ENCODE data around the gene KHDRBS2. TPM values are rescaled to one million over a fixed set of nuclear protein-coding genes. Genes with fewer than 3 reads are reported as not detected.

KHDRBS2 gene
- total and polyA plus RNA-seq, 2 donors (not counting 1 experiment from before 2014, with no cell fraction given) = 8.9 to 9.4 TPM

DNA sequence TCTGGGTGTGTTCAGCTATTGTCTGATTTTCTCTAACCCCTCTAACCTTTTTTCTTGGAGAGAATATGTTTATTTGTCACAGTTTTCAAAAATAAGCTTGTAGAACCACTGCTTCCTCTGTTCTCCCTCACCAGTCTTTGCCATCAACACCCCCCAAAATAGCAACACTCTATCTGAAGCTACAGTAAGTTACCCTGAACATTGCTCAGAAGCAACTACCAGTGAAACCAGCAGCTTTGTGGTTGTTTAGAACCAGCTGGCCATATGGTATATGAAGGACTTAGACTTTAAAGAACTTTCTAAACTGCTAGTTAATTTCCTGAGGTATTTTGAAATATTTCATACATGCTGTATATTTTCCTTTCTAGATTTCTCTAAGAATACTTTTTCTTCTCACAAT, 242.9 kb downstream of the KHDRBS2 start:
- TF ChIP-seq, protein P1, sequence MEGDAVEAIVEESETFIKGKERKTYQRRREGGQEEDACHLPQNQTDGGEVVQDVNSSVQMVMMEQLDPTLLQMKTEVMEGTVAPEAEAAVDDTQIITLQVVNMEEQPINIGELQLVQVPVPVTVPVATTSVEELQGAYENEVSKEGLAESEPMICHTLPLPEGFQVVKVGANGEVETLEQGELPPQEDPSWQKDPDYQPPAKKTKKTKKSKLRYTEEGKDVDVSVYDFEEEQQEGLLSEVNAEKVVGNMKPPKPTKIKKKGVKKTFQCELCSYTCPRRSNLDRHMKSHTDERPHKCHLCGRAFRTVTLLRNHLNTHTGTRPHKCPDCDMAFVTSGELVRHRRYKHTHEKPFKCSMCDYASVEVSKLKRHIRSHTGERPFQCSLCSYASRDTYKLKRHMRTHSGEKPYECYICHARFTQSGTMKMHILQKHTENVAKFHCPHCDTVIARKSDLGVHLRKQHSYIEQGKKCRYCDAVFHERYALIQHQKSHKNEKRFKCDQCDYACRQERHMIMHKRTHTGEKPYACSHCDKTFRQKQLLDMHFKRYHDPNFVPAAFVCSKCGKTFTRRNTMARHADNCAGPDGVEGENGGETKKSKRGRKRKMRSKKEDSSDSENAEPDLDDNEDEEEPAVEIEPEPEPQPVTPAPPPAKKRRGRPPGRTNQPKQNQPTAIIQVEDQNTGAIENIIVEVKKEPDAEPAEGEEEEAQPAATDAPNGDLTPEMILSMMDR (IDR thresholded peaks at IDR 0.05) = no peak
- TF ChIP-seq EZH2 (IDR thresholded peaks at IDR 0.05; ENCODE audit: borderline replicate concordance, insufficient read depth, low read depth, low read length, poor library complexity, severe bottlenecking) = no peak
- peaks cover 0 to 3% of the 10 kb centered on the region in 2 experiments for H3K36me3 ChIP-seq (replicated peaks in 1 of 2; ENCODE audit: control extremely low read depth in 1 of 2, control insufficient read depth in 1 of 2, extremely low read depth in 1 of 2, insufficient read depth in 2 of 2, low read length in 1 of 2)

DNA sequence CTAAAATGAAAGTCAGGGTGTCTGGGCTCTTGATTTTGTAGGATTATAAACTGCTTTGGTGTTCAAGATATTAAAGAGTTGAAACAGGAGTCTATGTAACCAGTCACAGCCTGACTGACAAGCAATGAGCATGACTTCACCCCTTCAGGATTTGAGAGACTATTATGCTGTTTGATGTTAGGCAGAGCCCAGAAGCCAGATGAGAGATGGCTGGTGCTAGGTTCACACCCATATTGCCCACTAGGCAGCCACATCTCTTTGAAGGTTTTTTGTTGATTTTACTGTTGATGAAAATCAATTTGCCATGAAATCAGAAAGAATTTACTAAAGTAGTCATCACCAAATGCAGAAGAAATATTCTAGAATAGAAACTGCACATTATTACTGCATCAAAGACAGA, 243.6 kb downstream of the KHDRBS2 start:
- H3K4me3 Mint-ChIP-seq = no peak overlapping the region

More for the DNA sequence above, 242.9 kb downstream of the KHDRBS2 start:
- Histone ChIP-seq H3K4me1 (ENCODE audit: control insufficient read depth in 2 of 2, insufficient read depth in 2 of 2, low read length in 2 of 2) (peaks cover 0 to 17% of the 10 kb centered on the region in 2 donors), H2AFZ (ENCODE audit: insufficient read depth, low read depth, low read length, poor library complexity, severe bottlenecking) (peak overlapping the region; percentile 52), H3K79me2 (ENCODE audit: control insufficient read depth, insufficient read depth, low read length) (no peaks in the 10 kb centered on the region), H3K4me2 (replicated peaks; ENCODE audit: low read depth, low read length, poor library complexity, severe bottlenecking) (peak overlapping the region; percentile 53), H3K9me3 (ENCODE audit: control extremely low read depth in 1 of 3, control insufficient read depth in 2 of 3, insufficient read depth in 1 of 3, low read length in 2 of 3) (no peaks in the 10 kb centered on the region), H3K9ac (ENCODE audit: low read length) (peak overlapping the region; percentile 39), H4K20me1 (ENCODE audit: control insufficient read depth, insufficient read depth, low read length, poor library complexity, severe bottlenecking) (no peaks in the 10 kb centered on the region), H3K27ac (ENCODE audit: low read length in 2 of 2) (peak overlapping the region; percentile 14 to 76), H3K27me3 (replicated peaks in 1 of 4; ENCODE audit: control extremely low read depth in 1 of 4, control insufficient read depth in 3 of 4, insufficient read depth in 4 of 4, low read length in 3 of 4) (no peaks in the 10 kb centered on the region), H3K4me3 (ENCODE audit: control extremely low read depth in 1 of 5, extremely low read depth in 1 of 5, insufficient read depth in 1 of 5, low read depth in 2 of 5, low read length in 4 of 5) (peak overlapping the region in 1 of 5 experiments; percentile 27)
- H3K27me3 Mint-ChIP-seq = no peaks in the 10 kb centered on the region
- DNase-seq (peak; percentile 8), ATAC-seq (ENCODE audit: low read depth) (no peak)
- CTCF ChIA-PET = no interaction called here
- POLR2A ChIA-PET = no interaction called here
- peak overlapping the region; percentile 7 for H3K27ac Mint-ChIP-seq
- no peaks in the 10 kb centered on the region for H3K9me3 Mint-ChIP-seq (ENCODE audit: insufficient read depth)
- intact Hi-C loops (cut with micrococcal nuclease) = no loop called here
- peak overlapping the region; percentile 6 for H3K4me3 Mint-ChIP-seq
- H3K4me1 Mint-ChIP-seq = peaks cover 25% of the 10 kb centered on the region

More for the DNA sequence above, 243.6 kb downstream of the KHDRBS2 start:
- Histone ChIP-seq H3K27me3 (replicated peaks in 1 of 4; ENCODE audit: control extremely low read depth in 1 of 4, control insufficient read depth in 3 of 4, insufficient read depth in 4 of 4, low read length in 3 of 4) (no peaks in the 10 kb centered on the region), H4K20me1 (ENCODE audit: control insufficient read depth, insufficient read depth, low read length, poor library complexity, severe bottlenecking) (no peaks in the 10 kb centered on the region), H3K36me3 (replicated peaks in 1 of 2; ENCODE audit: control extremely low read depth in 1 of 2, control insufficient read depth in 1 of 2, extremely low read depth in 1 of 2, insufficient read depth in 2 of 2, low read length in 1 of 2) (peaks cover 0 to 3% of the 10 kb centered on the region in 2 experiments), H3K4me2 (replicated peaks; ENCODE audit: low read depth, low read length, poor library complexity, severe bottlenecking) (peak overlapping the region; percentile 53), H3K9me3 (ENCODE audit: control extremely low read depth in 1 of 3, control insufficient read depth in 2 of 3, insufficient read depth in 1 of 3, low read length in 2 of 3) (no peaks in the 10 kb centered on the region), H2AFZ (ENCODE audit: insufficient read depth, low read depth, low read length, poor library complexity, severe bottlenecking) (peak overlapping the region; percentile 52), H3K79me2 (ENCODE audit: control insufficient read depth, insufficient read depth, low read length) (no peaks in the 10 kb centered on the region), H3K4me3 (ENCODE audit: control extremely low read depth in 1 of 5, extremely low read depth in 1 of 5, insufficient read depth in 1 of 5, low read depth in 2 of 5, low read length in 4 of 5) (peak overlapping the region in 1 of 5 experiments; percentile 27), H3K4me1 (ENCODE audit: control insufficient read depth in 2 of 2, insufficient read depth in 2 of 2, low read length in 2 of 2) (peaks cover 0 to 20% of the 10 kb centered on the region in 2 donors), H3K27ac (ENCODE audit: low read length in 2 of 2) (peak overlapping the region; percentile 4 to 76), H3K9ac (ENCODE audit: low read length) (peak overlapping the region; percentile 39)
- peaks cover 25% of the 10 kb centered on the region for H3K4me1 Mint-ChIP-seq
- no peaks in the 10 kb centered on the region for H3K9me3 Mint-ChIP-seq (ENCODE audit: insufficient read depth)
- TF ChIP-seq EZH2 (IDR thresholded peaks at IDR 0.05; ENCODE audit: borderline replicate concordance, insufficient read depth, low read depth, low read length, poor library complexity, severe bottlenecking) = no peak
- TF ChIP-seq, protein P1 (IDR thresholded peaks at IDR 0.05) = no peak
- no peak for DNase-seq
- intact Hi-C loops (cut with micrococcal nuclease) = no loop called here
- ChIA-PET POLR2A (no interaction called here), CTCF (no interaction called here)
- peak overlapping the region; percentile 59 for H3K27ac Mint-ChIP-seq
- H3K27me3 Mint-ChIP-seq = no peaks in the 10 kb centered on the region
- no peak for ATAC-seq (ENCODE audit: low read depth)
